ENCODE measurements around the gene ZNF821. TPM values are rescaled to one million over a fixed set of nuclear protein-coding genes. Genes with fewer than 3 reads are reported as not detected.

Gene ZNF821
- polyA plus RNA-seq, 1 of the 3 experiments (the other 2 are of a cell fraction): 8.8 TPM

DNA sequence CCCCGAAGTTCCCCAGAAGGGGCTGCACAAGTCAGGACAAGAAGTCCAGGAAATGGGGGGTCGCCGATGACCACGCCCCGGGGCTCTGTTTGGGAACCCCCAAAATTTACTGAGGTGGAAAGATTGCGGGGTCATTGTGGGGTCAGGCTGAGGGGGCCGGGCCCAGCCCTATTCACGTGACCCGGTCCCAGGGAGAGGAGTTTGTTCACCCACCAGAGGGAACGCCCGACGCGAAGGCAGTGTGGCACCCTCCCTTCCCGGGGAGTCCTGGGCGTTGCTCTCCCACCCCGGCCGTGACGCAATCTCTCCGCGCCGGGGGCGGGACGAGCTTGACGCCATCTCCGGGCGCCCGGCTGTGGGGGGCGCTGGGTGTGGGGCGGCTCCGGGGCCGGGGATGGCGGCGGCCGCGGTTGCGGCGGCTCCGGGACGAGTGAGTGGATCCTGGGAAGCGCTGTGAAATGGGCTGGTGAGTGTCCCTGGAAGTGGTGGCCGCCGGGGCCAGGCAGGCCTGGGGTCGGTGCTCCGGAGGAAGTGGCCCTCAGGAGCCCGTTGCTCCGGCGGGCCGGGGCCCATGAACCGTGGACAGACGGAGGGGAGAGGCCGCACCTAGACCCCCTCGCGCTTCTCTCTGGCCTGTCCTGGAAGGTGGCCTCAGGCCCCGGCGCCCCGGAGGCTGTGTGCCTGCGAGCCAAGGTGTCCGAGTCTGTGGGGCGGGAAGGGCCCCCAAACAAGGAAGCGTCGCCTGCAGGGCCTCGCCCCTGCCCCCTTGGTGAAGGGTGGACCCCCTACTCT, 38.1 kb downstream of the ZNF821 start, which contains the start of gene ATXN1L (continued):
- TF ChIP-seq MEF2A (IDR thresholded peaks at IDR 0.05; ENCODE audit: borderline replicate concordance, low read depth) (no peak), RCOR1 (IDR thresholded peaks at IDR 0.05; ENCODE audit: low read length) (no peak), EP300 (IDR thresholded peaks at IDR 0.05; ENCODE audit: borderline replicate concordance in 1 of 2, low read depth in 1 of 2, low read length in 1 of 2) (no peak), MXI1 (IDR thresholded peaks at IDR 0.05; ENCODE audit: low read depth, low read length) (peak; percentile 71), JUND (IDR thresholded peaks at IDR 0.05) (no peak), NRF1 (IDR thresholded peaks at IDR 0.05; ENCODE audit: low read depth, low read length) (no peak), RFX5 (IDR thresholded peaks at IDR 0.05; ENCODE audit: low read length) (peak; percentile 59), GABPA (IDR thresholded peaks at IDR 0.05; ENCODE audit: low read depth) (peak; percentile 73), EZH2phosphoT487 (IDR thresholded peaks at IDR 0.05; ENCODE audit: borderline replicate concordance, low read depth) (no peak), TAF1 (IDR thresholded peaks at IDR 0.05; ENCODE audit: borderline replicate concordance, low read depth, low read length) (peak; percentile 85), ELF1 (IDR thresholded peaks at IDR 0.05) (0 out of 2 replicates have a peak, but pooled peaks have one; percentile 28), RXRA (IDR thresholded peaks at IDR 0.05; ENCODE audit: borderline replicate concordance, low read depth) (peak; percentile 50; the same call in 1 of the 2 replicates), YY1 (IDR thresholded peaks at IDR 0.05; ENCODE audit: low read depth) (peak; percentile 68; the same call in 1 of the 2 replicates), SIN3A (IDR thresholded peaks at IDR 0.05; ENCODE audit: borderline replicate concordance, low read depth, low read length) (peak; percentile 89), FOXJ3 (CRISPR knock-in tag; IDR thresholded peaks at IDR 0.05) (no peak)
- TF ChIP-seq, protein P1, sequence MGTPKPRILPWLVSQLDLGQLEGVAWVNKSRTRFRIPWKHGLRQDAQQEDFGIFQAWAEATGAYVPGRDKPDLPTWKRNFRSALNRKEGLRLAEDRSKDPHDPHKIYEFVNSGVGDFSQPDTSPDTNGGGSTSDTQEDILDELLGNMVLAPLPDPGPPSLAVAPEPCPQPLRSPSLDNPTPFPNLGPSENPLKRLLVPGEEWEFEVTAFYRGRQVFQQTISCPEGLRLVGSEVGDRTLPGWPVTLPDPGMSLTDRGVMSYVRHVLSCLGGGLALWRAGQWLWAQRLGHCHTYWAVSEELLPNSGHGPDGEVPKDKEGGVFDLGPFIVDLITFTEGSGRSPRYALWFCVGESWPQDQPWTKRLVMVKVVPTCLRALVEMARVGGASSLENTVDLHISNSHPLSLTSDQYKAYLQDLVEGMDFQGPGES (IDR thresholded peaks at IDR 0.05; ENCODE audit: low read depth, low read length): no peak
- TF ChIP-seq, protein P2, sequence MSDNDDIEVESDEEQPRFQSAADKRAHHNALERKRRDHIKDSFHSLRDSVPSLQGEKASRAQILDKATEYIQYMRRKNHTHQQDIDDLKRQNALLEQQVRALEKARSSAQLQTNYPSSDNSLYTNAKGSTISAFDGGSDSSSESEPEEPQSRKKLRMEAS (IDR thresholded peaks at IDR 0.05; ENCODE audit: low read depth): peak; percentile 49; the same call in 1 of the 2 replicates
- TF ChIP-seq, protein P3, sequence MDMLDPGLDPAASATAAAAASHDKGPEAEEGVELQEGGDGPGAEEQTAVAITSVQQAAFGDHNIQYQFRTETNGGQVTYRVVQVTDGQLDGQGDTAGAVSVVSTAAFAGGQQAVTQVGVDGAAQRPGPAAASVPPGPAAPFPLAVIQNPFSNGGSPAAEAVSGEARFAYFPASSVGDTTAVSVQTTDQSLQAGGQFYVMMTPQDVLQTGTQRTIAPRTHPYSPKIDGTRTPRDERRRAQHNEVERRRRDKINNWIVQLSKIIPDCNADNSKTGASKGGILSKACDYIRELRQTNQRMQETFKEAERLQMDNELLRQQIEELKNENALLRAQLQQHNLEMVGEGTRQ (IDR thresholded peaks at IDR 0.05; ENCODE audit: borderline replicate concordance, low read depth, low read length): no peak; the same call in 1 of the 2 replicates

DNA sequence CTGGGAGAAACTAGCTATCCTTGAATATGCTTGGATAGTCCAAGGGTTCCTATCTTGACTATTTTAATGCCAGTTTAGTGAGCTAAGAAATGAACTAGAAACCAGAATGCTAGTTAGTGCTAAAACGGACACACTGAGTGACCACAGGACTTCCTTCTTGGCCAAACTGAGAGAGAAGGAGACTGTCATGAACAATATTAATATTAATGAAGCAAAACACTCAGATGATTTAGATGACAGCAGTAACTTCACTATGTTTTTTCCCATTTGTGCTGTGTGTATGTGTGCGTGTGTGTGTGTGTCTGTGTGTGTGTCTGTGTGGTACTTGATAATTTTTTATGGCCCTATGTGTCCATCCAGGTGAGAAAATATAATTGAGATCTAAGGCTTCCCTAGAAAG, 40.4 kb downstream of the ZNF821 start:
- ChIA-PET POLR2A (no interaction called here), CTCF (interaction anchor here (1.1 to 1.2 kb wide), 2 partner anchors 39 to 232 kb away, joined by 3 to 4 read pairs; no protein-coding TSS in a partner anchor)
- no peak for DNase-seq
- Histone ChIP-seq H3K9me3 (no peaks in the 10 kb centered on the region), H4K20me1 (ENCODE audit: insufficient read depth) (peaks cover 16% of the 10 kb centered on the region; the same call in 1 of the 2 replicates), H3K27me3 (ENCODE audit: insufficient read depth) (no peaks in the 10 kb centered on the region), H3K4me3 (ENCODE audit: low read depth in 2 of 2, low read length in 1 of 2) (no peak overlapping the region), H3K9me2 (no peaks in the 10 kb centered on the region), H3K36me3 (replicated peaks in 1 of 2; ENCODE audit: control insufficient read depth in 1 of 2, insufficient read depth in 2 of 2, low read length in 1 of 2) (peaks cover 9% of the 10 kb centered on the region in 2 experiments), H3K4me2 (no peak overlapping the region), H2AFZ (ENCODE audit: low read depth) (no peak overlapping the region), H3F3A (replicated peaks; ENCODE audit: insufficient read depth) (peaks cover 14% of the 10 kb centered on the region), H3K27ac (ENCODE audit: low read depth in 2 of 2, low read length in 1 of 2) (no peak overlapping the region), H3K79me2 (ENCODE audit: insufficient read depth) (peaks cover 33% of the 10 kb centered on the region), H3K4me1 (ENCODE audit: control insufficient read depth in 1 of 2, insufficient read depth in 2 of 2, low read depth in 1 of 2, low read length in 1 of 2) (peaks cover 0 to 7% of the 10 kb centered on the region in 2 experiments; a peak in 2 of 4 replicates), H3K9ac (no peak overlapping the region)
- 74% methylated on average over 2 of the region's 2 CpGs for WGBS (ENCODE audit: low lambda C conversion rate)
- no peak for TF ChIP-seq NFIC (IDR thresholded peaks at IDR 0.05; ENCODE audit: borderline replicate concordance)
- TF ChIP-seq, protein P4, sequence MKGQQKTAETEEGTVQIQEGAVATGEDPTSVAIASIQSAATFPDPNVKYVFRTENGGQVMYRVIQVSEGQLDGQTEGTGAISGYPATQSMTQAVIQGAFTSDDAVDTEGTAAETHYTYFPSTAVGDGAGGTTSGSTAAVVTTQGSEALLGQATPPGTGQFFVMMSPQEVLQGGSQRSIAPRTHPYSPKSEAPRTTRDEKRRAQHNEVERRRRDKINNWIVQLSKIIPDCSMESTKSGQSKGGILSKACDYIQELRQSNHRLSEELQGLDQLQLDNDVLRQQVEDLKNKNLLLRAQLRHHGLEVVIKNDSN (IDR thresholded peaks at IDR 0.05; ENCODE audit: borderline replicate concordance, low read depth): no peak
- TF ChIP-seq MEF2A (IDR thresholded peaks at IDR 0.05; ENCODE audit: borderline replicate concordance, low read depth): no peak
- TF ChIP-seq RXRA (IDR thresholded peaks at IDR 0.05; ENCODE audit: borderline replicate concordance, low read depth): no peak
- no peak for TF ChIP-seq FOXJ3 (CRISPR knock-in tag; IDR thresholded peaks at IDR 0.05)
- no peak for TF ChIP-seq TCF12 (IDR thresholded peaks at IDR 0.05)
- TF ChIP-seq, protein P5, sequence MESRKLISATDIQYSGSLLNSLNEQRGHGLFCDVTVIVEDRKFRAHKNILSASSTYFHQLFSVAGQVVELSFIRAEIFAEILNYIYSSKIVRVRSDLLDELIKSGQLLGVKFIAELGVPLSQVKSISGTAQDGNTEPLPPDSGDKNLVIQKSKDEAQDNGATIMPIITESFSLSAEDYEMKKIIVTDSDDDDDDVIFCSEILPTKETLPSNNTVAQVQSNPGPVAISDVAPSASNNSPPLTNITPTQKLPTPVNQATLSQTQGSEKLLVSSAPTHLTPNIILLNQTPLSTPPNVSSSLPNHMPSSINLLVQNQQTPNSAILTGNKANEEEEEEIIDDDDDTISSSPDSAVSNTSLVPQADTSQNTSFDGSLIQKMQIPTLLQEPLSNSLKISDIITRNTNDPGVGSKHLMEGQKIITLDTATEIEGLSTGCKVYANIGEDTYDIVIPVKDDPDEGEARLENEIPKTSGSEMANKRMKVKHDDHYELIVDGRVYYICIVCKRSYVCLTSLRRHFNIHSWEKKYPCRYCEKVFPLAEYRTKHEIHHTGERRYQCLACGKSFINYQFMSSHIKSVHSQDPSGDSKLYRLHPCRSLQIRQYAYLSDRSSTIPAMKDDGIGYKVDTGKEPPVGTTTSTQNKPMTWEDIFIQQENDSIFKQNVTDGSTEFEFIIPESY (IDR thresholded peaks at IDR 0.05; ENCODE audit: borderline replicate concordance, low read depth): no peak
- TF ChIP-seq, protein P2 (IDR thresholded peaks at IDR 0.05; ENCODE audit: low read depth): no peak
- TF ChIP-seq ELF1 (IDR thresholded peaks at IDR 0.05): no peak
- no peak for TF ChIP-seq TAF1 (IDR thresholded peaks at IDR 0.05; ENCODE audit: borderline replicate concordance, low read depth, low read length)
- no peak for TF ChIP-seq YY1 (IDR thresholded peaks at IDR 0.05; ENCODE audit: low read depth)
- no peak for TF ChIP-seq TEAD4 (IDR thresholded peaks at IDR 0.05; ENCODE audit: borderline replicate concordance, insufficient read depth)
- TF ChIP-seq MXI1 (IDR thresholded peaks at IDR 0.05; ENCODE audit: low read depth, low read length): no peak

Data from SK-N-SH (cell line).